HG03521 (cell line): ENCODE results near the gene NARF.
A peak's percentile ranks its signal among the peaks of the same experiment; 100 is the strongest.
"Not testable (repeated sequence)": the region's sequence is repeated elsewhere in the genome, so short reads cannot be mapped to it uniquely, and the experiment has no call there.

Source experiments
- ATAC-seq: cut with Tn5 transposase; IDR thresholded peaks from one replicate; pipeline ENCODE4 v1.9.1; 2021; ENCODE audit warnings: mild to moderate bottlenecking, moderate library complexity; ENCODE audit not compliant: unreplicated experiment

The NARF gene

GRCh38 chr17:82445542-82445941 is 13.0 kb upstream of the NARF start:
- no peak for ATAC-seq

- ATAC-seq: no peak
Observed at GRCh38 chr17:82446124-82446523, 12.4 kb upstream of the NARF start.

DNA sequence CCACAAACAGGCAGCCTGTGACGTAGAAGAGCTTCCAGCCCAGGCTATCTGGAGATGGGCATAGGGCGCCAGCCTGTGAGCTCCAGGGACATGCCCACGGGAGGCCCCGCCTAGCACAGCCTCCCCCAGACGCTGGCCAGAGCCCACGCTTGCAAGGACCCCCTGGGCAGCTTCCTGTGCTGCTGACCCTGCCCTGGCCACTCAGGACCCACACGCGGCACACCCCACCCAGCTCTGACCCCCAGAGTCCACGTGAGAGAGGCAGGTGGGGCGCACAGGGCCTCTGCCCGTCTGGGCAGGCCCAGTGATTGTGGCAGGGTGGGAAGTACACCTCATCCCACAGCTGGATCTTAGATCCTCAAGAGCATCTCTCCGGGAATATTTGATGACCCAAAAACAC is 11.9 kb upstream of the NARF start:
- no peak for ATAC-seq

DNA sequence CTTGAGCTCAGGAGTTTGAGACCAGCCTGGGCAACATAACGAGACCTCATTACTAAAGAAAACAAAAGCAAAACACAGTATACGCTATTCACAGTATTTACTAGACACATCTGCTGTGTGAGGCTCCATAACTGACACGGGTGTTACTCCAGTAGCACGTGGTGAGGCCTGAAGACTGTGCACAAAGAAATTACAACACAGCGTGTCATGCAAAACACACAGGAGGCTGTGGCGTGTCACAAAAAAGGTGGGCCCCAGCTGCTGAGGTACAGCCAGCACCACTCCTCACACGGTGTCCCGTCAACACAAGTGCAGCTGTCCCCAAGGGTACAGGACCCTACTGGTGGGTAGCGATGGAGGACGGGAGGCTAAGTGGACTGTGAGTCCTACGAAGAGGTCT is 10.7 kb upstream of the NARF start:
- no peak for ATAC-seq

DNA sequence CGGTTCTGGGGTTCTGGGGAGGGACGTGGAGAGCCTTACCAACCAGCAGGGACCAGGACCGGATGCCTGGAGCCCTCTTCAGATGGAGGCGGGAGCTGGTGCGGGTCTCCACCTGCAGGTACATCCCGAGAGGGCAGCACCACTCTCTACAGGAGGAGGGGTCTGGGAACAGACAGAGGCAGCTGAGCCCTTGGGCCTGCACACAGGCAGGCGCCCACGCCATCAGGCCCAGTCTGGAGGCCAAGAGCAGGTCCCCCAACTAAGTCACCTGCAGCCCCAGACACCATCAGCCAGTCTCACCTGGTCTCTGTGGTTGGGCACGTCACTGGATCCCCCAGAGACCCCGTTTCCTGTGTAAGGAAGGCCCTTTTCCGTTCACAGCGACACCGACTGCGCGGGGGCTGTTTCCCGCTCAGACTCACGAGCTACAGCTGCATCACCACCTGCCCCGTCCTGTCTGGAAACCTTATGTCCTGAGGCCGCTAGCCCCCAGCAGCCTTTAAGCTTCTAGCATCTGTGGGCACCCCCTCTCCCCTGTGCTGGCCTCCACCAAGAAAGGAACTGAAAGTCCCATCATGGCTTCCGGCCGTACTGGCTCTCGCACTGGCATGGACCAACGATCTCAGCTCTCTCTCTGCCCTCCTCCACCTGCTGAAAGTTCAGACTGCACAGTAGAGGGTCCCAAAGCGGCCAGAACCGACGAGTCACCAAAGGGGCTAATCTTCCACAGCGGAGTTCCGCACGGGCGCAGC is 9.2 kb upstream of the NARF start:
- peak; percentile 42 for ATAC-seq

GRCh38 chr17:82449883-82450356 is 8.6 kb upstream of the NARF start:
- ATAC-seq: no peak

GRCh38 chr17:82450357-82451106 is 8.0 kb upstream of the NARF start, which contains the start of gene CYBC1:
TSS of gene CYBC1 (minus strand) at chr17:82450752. CDS start at chr17:82449254, 1,498 bp downstream.
- ATAC-seq: peak; percentile 64

GRCh38 chr17:82452162-82452561 is 6.4 kb upstream of the NARF start:
- no peak for ATAC-seq

DNA sequence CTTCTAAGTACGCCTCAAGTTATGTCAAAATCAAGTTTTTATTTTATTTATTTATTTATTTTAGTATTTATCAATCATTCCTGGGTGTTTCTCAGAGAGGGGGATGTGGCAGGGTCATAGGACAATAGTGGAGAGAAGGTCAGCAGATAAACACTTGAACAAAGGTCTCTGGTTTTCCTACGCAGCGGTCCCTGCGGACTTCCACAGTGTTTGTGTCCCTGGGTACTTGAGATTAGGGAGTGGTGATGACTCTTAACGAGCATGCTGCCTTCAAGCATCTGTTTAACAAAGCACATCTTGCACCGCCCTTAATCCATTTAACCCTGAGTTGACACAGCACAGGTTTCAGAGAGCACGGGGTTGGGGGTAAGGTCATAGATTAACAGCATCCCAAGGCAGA is 5.4 kb upstream of the NARF start:
- not testable (repeated sequence) for ATAC-seq

DNA sequence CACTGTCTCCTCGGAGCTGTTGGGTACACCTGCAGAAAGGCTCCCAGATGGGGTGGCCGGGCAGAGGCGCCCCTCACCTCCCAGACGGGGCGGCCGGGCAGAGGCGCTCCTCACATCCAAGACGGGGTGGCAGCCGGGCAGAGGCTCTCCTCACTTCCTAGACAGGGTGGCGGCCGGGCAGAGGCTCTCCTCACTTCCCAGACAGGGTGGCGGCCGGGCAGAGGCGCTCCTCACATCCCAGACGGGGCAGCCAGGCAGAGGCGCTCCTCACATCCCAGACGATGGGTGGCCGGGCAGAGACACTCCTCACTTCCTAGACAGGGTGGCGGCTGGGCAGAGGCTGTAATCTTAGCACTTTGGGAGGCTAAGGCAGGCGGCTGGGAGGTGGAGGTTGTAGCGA is 4.8 kb upstream of the NARF start:
- not testable (repeated sequence) for ATAC-seq

DNA sequence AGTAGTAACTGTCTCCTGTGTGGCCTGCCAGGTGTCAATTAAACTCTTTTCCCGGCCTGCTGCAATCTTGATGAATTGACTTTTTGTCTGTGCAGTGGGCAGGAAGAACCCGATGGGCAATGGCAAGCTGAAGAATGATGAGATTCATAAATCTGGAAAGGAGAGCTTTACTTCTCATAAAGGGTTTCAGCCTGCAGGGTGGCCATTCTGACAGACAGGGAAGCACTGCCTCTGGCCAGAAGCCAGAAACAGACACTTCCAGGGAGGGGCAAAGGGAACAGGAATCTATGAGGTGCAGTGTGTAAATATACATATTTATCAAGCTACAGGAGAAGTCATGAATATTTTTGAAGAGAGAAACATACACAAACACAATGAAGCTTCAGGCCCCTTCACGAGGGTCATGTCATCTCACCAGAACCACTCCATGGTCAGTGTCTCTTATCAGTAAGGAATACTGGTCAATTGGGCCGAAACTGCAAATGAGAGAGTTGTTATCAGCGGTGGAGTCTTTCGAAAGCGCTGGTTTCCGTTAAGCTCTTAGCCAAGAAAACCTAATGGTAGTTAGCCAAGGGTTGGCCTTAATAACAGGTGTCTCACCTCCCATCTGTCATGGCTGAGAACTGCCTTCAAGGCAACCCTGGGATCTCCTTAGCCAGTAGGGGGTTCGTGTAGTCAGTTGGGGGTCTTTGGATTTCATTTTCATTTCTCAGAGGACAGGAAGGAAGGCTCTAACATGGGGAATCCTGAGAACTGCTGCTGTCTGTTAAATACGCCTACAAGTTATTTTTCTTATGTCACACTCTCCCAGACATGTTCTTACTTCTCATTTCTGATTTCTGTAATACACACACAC is 1.2 kb upstream of the NARF start:
- ATAC-seq: no peak

GRCh38 chr17:82457929-82458178 is 687 bp upstream of the NARF start:
- no peak for ATAC-seq

- no peak for ATAC-seq
Observed at GRCh38 chr17:82458885-82459424, 414 bp downstream of the NARF start.

- ATAC-seq: not testable (repeated sequence)
Observed at GRCh38 chr17:82459936-82460335, 1.4 kb downstream of the NARF start.

DNA sequence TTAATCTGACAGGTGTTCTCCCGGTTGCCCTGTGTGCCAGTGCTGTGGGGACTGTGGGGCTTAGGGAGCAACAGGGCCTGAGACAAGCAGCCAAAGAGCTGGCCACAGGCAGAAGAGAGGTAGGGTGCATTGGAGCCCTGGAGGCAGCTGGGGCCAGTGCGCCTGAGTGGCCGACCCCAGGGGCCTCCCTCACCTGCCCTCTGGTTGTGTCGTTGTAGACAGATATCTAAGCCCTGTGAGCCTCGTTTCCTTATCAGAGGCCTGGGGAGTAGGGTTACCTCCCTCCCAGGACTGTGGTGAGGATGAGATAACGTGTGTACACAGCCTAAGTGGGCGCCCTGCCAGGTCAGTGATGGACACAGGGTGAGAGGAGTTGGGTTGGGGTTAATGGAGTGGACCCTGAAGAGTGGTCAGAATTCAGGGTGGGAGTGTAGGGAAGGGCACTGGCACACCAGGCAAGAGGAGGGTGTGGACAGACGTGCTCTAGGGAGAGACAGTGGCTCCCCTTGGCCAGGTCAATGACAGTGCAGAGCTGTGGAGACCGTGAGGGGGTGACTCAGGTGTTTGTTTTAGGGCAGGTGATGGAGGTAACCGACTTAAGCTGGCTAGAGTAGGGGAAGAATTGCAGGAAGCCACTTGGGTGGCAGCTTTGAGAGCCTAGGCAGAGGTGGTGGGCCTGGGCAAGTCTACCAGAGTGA is 3.4 kb downstream of the NARF start:
- no peak for ATAC-seq

DNA sequence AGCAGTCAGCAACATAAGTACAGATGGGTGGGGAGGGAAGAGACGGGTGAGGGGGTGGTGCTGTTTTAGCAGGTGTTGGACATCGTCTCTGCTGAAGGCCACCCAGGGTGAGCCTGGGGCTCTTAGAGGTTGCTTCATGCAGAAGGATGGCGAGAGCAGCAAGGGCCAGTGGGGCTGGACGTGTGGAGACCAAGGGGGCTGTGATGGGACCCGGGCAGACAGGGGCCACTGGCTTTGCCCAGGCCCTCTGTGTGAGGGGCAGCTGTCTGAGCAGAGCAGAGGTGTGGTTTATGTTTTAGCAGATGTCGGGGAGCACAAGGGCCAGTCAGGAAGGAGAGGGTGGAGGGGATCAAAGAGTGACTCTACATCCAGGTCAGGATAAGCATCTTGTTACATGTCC is 4.8 kb downstream of the NARF start:
- no peak for ATAC-seq

DNA sequence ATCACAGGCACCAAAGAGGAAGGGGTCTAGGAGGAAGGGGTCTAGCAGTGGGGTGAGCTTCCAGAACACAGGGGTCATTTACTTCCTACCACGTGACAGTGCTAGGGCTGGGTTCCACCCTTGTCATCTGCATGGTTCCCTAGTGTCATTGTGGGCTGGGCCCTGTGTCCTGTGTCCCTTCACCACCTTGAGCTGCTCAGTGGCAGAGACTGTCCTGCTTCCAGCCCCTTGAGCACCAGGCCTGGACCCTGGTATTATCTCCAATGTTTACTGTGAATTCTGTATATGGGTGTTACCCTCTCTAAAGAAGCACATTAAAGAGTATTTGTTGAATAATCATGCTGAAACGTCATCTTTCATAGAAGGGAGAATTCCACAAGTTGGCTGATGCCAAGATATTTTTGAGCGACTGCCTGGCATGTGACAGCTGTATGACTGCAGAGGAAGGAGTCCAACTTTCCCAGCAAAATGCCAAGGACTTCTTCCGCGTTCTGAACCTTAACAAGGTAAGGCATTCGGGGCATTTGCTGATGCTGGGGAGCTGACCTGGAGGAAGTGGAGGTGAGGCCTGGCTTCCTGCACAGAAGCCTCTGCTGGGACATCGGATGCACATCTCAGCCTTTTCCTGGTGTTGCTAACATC is 5.5 kb downstream of the NARF start:
- ATAC-seq: no peak

GRCh38 chr17:82464567-82464929 is 6.0 kb downstream of the NARF start:
- ATAC-seq: no peak

- no peak for ATAC-seq
Observed at GRCh38 chr17:82465023-82465603, 6.6 kb downstream of the NARF start.

- no peak for ATAC-seq
Observed at GRCh38 chr17:82468692-82469091, 10.2 kb downstream of the NARF start.
